OCI-LY3 (cell line): ENCODE results near the gene B9D2.

Experiments
- H2AFZ ChIP-seq: fragments of 200-600, 300-600 bp; shearing (Covaris generic); 2 replicates; pipeline ENCODE4 v1.6.0; 2014; ENCODE audit warnings: antibody characterized with exemption, low read depth, low read length
- H3K27ac ChIP-seq: fragments of 200-600, 300-600 bp; sonication (generic); 2 replicates; pipeline ENCODE4 v1.5.1; 2014; ENCODE audit warnings: mild to moderate bottlenecking, low read length, moderate library complexity, mixed read lengths
- H3K27me3 ChIP-seq: fragments of 200-600, 300-600 bp; sonication (generic); 2 replicates; pipeline ENCODE4 v1.6.1; 2014; ENCODE audit warnings: low read depth, low read length, mixed read lengths
- H3K36me3 ChIP-seq: fragments of 200-600, 300-600 bp; sonication (generic); replicated peaks from 2 replicates; pipeline ENCODE3; 2014; ENCODE audit warnings: low read depth, low read length, mixed read lengths
- H3K4me1 ChIP-seq: fragments of 300-600, 200-600 bp; sonication (generic); 2 replicates; pipeline ENCODE4 v1.6.1; 2014; ENCODE audit warnings: low read length, mixed read lengths
- H3K4me2 ChIP-seq: fragments of 200-600, 300-600 bp; sonication (generic); 2 replicates; pipeline ENCODE4 v1.6.1; 2014; ENCODE audit warnings: low read length, mixed read lengths
- H3K4me3 ChIP-seq: fragments of 300-600, 200-600 bp; sonication (generic); 2 replicates; pipeline ENCODE4 v1.5.1; 2014; ENCODE audit warnings: antibody characterized with exemption, mild to moderate bottlenecking, low read length, moderate library complexity
- H3K79me2 ChIP-seq: fragments of 300-600, 200-600 bp; shearing (Covaris generic); 2 replicates; pipeline ENCODE4 v1.6.1; 2014; ENCODE audit warnings: mild to moderate bottlenecking, low read length, mixed read lengths
- H3K9ac ChIP-seq: fragments of 300-600, 200-600 bp; shearing (Covaris generic); 2 replicates; pipeline ENCODE4 v1.6.0; 2014; ENCODE audit warnings: mild to moderate bottlenecking, low read length, moderate library complexity
- H3K9me3 ChIP-seq: fragments of 200-600, 300-600 bp; shearing (Covaris generic); 2 replicates; pipeline ENCODE4 v1.6.1; 2014; ENCODE audit warnings: low read length, mixed read lengths; ENCODE audit not compliant: insufficient read depth
- H4K20me1 ChIP-seq: fragments of 200-600, 300-600 bp; sonication (generic); 2 replicates; pipeline ENCODE4 v1.6.1; 2016; ENCODE audit warnings: low read length, mixed read lengths; ENCODE audit not compliant: insufficient read depth
- CTCF ChIP-seq: fragments of 200-600, 300-600 bp; sonication (generic); IDR thresholded peaks from 2 replicates; pipeline ENCODE4 v1.5.1; 2014; ENCODE audit warnings: antibody characterized with exemption, low read length, low read depth
- EZH2phosphoT487 ChIP-seq: fragments of 200-600 bp; shearing (Covaris generic); IDR thresholded peaks from 2 replicates; pipeline ENCODE4 v1.6.1; 2018; ENCODE audit warnings: antibody characterized with exemption, mixed run types, low read depth

B9D2 gene

GRCh38 chr19:41364524-41365391 is 809 bp upstream of the B9D2 start:
- no peak for TF ChIP-seq CTCF
- peaks cover 44% of the 10 kb centered on the region for H3K4me1 ChIP-seq
- H3K4me3 ChIP-seq, result peak overlapping the region; percentile 88
- H3K27me3 ChIP-seq, result no peaks in the 10 kb centered on the region
- peak overlapping the region; percentile 97 for H3K9ac ChIP-seq
- peak overlapping the region; percentile 89 for H3K27ac ChIP-seq
- peak overlapping the region; percentile 59 for H2AFZ ChIP-seq
- H3K4me2 ChIP-seq, result peak overlapping the region; percentile 88
- no peaks in the 10 kb centered on the region for H3K9me3 ChIP-seq
- no peaks in the 10 kb centered on the region for H4K20me1 ChIP-seq
- H3K36me3 ChIP-seq, result peaks cover 3% of the 10 kb centered on the region
- H3K79me2 ChIP-seq, result peaks cover 42% of the 10 kb centered on the region

GRCh38 chr19:41363371-41363752 is 587 bp downstream of the B9D2 start:
- H3K36me3 ChIP-seq, result peaks cover 3% of the 10 kb centered on the region
- no peaks in the 10 kb centered on the region for H4K20me1 ChIP-seq

GRCh38 chr19:41362143-41362847 is 1.7 kb downstream of the B9D2 start:
- Histone ChIP-seq H3K4me2 (no peak overlapping the region), H3K4me3 (no peak overlapping the region), H3K9me3 (no peaks in the 10 kb centered on the region), H3K9ac (no peak overlapping the region), H4K20me1 (no peaks in the 10 kb centered on the region), H3K27me3 (no peaks in the 10 kb centered on the region), H2AFZ (no peak overlapping the region), H3K4me1 (peaks cover 26% of the 10 kb centered on the region), H3K79me2 (peaks cover 28% of the 10 kb centered on the region), H3K27ac (no peak overlapping the region), H3K36me3 (peaks cover 3% of the 10 kb centered on the region)
- TF ChIP-seq EZH2phosphoT487, result no peak
- TF ChIP-seq CTCF, result no peak

More at GRCh38 chr19:41363371-41363752, 587 bp downstream of the B9D2 start:
- Histone ChIP-seq H3K9ac (peak overlapping the region; percentile 97), H2AFZ (peak overlapping the region; percentile 33; the same call in 1 of the 2 replicates), H3K4me2 (peak overlapping the region; percentile 84), H3K9me3 (no peaks in the 10 kb centered on the region), H3K27ac (peak overlapping the region; percentile 89), H3K27me3 (no peaks in the 10 kb centered on the region), H3K79me2 (peaks cover 32% of the 10 kb centered on the region), H3K4me1 (peaks cover 37% of the 10 kb centered on the region), H3K4me3 (peak overlapping the region; percentile 88)
- TF ChIP-seq EZH2phosphoT487 (no peak), CTCF (no peak)

GRCh38 chr19:41359741-41360140 is 4.2 kb downstream of the B9D2 start:
- no peaks in the 10 kb centered on the region for H3K9me3 ChIP-seq
- H3K36me3 ChIP-seq, result no peaks in the 10 kb centered on the region
- H3K27me3 ChIP-seq, result no peaks in the 10 kb centered on the region
- H2AFZ ChIP-seq, result no peak overlapping the region
- H3K4me2 ChIP-seq, result no peak overlapping the region
- H3K79me2 ChIP-seq, result peaks cover 5% of the 10 kb centered on the region
- H3K9ac ChIP-seq, result no peak overlapping the region
- H4K20me1 ChIP-seq, result no peaks in the 10 kb centered on the region
- H3K27ac ChIP-seq, result no peak overlapping the region
- no peak for TF ChIP-seq CTCF
- TF ChIP-seq EZH2phosphoT487, result no peak
- no peak overlapping the region for H3K4me3 ChIP-seq
- peaks cover 10% of the 10 kb centered on the region for H3K4me1 ChIP-seq
